Caco-2 (cell line): Measurements from ENCODE around the gene CDK17. TPM values are rescaled to one million over a fixed set of nuclear protein-coding genes. Genes with fewer than 3 reads are reported as not detected.

Experiments
- BruUV-seq: library from RNA; stranded (reverse); fragments of 400-500 nt; replicated peaks from 2 replicates; lab custom pipeline; 2021; lab: Mats Ljungman, UMichigan
- CTCF ChIA-PET: fragments of 300-600 bp; sonication (Branson Sonifier 250); formaldehyde crosslinking; loops from one replicate; lab custom pipeline; 2022; ENCODE audit warnings: antibody characterized with exemption; lab: Charles Lee
- POLR2A ChIA-PET: fragments of 300-600 bp; sonication (Branson Sonifier 250); formaldehyde crosslinking; loops from one replicate; lab custom pipeline; 2022; ENCODE audit warnings: antibody characterized with exemption; lab: Charles Lee
- DNase-seq, 2 experiments: peaks; one replicate each; pipeline versions ENCODE4 v3.0.0 to v3.0.0-alpha.2; 2020 to 2022
- H3K27me3 ChIP-seq: replicated peaks from 2 replicates; pipeline ENCODE4 v1.6.0; 2011; ENCODE audit warnings: low read length; ENCODE audit not compliant: control insufficient read depth, insufficient read depth
- H3K36me3 ChIP-seq: 2 replicates; pipeline ENCODE4 v1.5.1; 2011; ENCODE audit warnings: low read length; ENCODE audit not compliant: control insufficient read depth, insufficient read depth
- H3K4me1 ChIP-seq: fragments of 250-450 bp; sonication (Bioruptor Pico); 2 replicates; pipeline ENCODE4 v1.5.1; 2020; ENCODE audit warnings: mild to moderate bottlenecking
- H3K4me3 ChIP-seq: 2 replicates; pipeline ENCODE4 v1.5.1; 2011; ENCODE audit warnings: low read depth, mild to moderate bottlenecking, control low read depth, low read length
- H3K9me3 ChIP-seq: fragments of 250-450 bp; sonication (Bioruptor Pico); 2 replicates; pipeline ENCODE4 v1.5.1; 2020; ENCODE audit warnings: mild to moderate bottlenecking, moderate library complexity
- H3K27ac Mint-ChIP-seq: one replicate; pipeline ENCODE4 v1.8.0; 2022; ENCODE audit warnings: mixed read lengths; ENCODE audit not compliant: unreplicated experiment
- H3K27me3 Mint-ChIP-seq: one replicate; pipeline ENCODE4 v1.8.0; 2022; ENCODE audit warnings: mixed read lengths; ENCODE audit not compliant: insufficient read depth, unreplicated experiment
- H3K36me3 Mint-ChIP-seq: one replicate; pipeline ENCODE4 v1.8.0; 2022; ENCODE audit warnings: mild to moderate bottlenecking, mixed read lengths; ENCODE audit not compliant: insufficient read depth, unreplicated experiment
- H3K4me1 Mint-ChIP-seq: one replicate; pipeline ENCODE4 v1.8.0; 2022; ENCODE audit warnings: low read depth, mixed read lengths; ENCODE audit not compliant: unreplicated experiment
- H3K4me3 Mint-ChIP-seq: one replicate; pipeline ENCODE4 v1.8.0; 2022; ENCODE audit warnings: mild to moderate bottlenecking, moderate library complexity, mixed read lengths; ENCODE audit not compliant: unreplicated experiment
- H3K9me3 Mint-ChIP-seq: one replicate; pipeline ENCODE4 v1.8.0; 2022; ENCODE audit warnings: mixed read lengths; ENCODE audit not compliant: unreplicated experiment
- CTCF ChIP-seq, 2 experiments: fragments of 200-600 bp in 1 of 2; IDR thresholded peaks; 1 replicate in 1 of 2; 2 replicates in 1 of 2; pipeline versions ENCODE4 v1.5.1 to v1.8.0; 2011 to 2022; ENCODE audit warnings: antibody characterized with exemption in 1 of 2, control low read depth in 1 of 2, inconsistent platforms in 1 of 2, low read depth in 1 of 2, low read length in 1 of 2, mild to moderate bottlenecking in 1 of 2, moderate library complexity in 1 of 2; ENCODE audit not compliant: insufficient read depth in 1 of 2, severe bottlenecking in 1 of 2, unreplicated experiment in 1 of 2
- intact Hi-C: fragments of 100-400 bp; cut with micrococcal nuclease; formaldehyde crosslinking; loops from one replicate; pipeline ENCODE4 v1.10.0; 2022; ENCODE audit not compliant: unreplicated experiment
- total RNA-seq: library from RNA; stranded (reverse); gene quantifications from 2 replicates; pipeline ENCODE4 v1.2.3, GENCODE V29; 2022

Gene CDK17
- total RNA-seq, 1 experiment from 2014 or later = 11.7 TPM

- Histone ChIP-seq H3K9me3 (no peaks in the 10 kb centered on the region), H3K4me1 (no peaks in the 10 kb centered on the region), H3K27me3 (no peaks in the 10 kb centered on the region), H3K36me3 (no peaks in the 10 kb centered on the region), H3K4me3 (no peak overlapping the region)
- ChIA-PET CTCF (no interaction called here), POLR2A (no interaction called here)
- BruUV-seq = no TSS peak
- Mint-ChIP-seq H3K4me1 (no peaks in the 10 kb centered on the region), H3K27me3 (no peaks in the 10 kb centered on the region), H3K9me3 (no peaks in the 10 kb centered on the region), H3K27ac (no peak overlapping the region), H3K36me3 (no peaks in the 10 kb centered on the region), H3K4me3 (no peak overlapping the region)
- intact Hi-C loops = no loop called here
- no peak for TF ChIP-seq CTCF (IDR thresholded peaks at IDR 0.05; ENCODE audit: insufficient read depth in 1 of 2, low read depth in 1 of 2, low read length in 1 of 2, severe bottlenecking in 1 of 2, unreplicated experiment in 1 of 2)
- DNase-seq = no peak
These were observed 73.5 kb downstream of the CDK17 start for GRCh38 chr12:96326628-96327227.

GRCh38 chr12:96323906-96324305 lies 76.3 kb downstream of the CDK17 start:
- ChIA-PET CTCF (no interaction called here), POLR2A (no interaction called here)
- Mint-ChIP-seq H3K4me3 (no peak overlapping the region), H3K27ac (no peak overlapping the region), H3K27me3 (no peaks in the 10 kb centered on the region), H3K36me3 (no peaks in the 10 kb centered on the region), H3K9me3 (no peaks in the 10 kb centered on the region), H3K4me1 (no peaks in the 10 kb centered on the region)
- no peak for DNase-seq
- BruUV-seq = no TSS peak
- Histone ChIP-seq H3K27me3 (no peaks in the 10 kb centered on the region), H3K4me1 (no peaks in the 10 kb centered on the region), H3K9me3 (no peaks in the 10 kb centered on the region), H3K36me3 (no peaks in the 10 kb centered on the region), H3K4me3 (no peak overlapping the region)
- intact Hi-C loops = no loop called here
- no peak for TF ChIP-seq CTCF (IDR thresholded peaks at IDR 0.05; ENCODE audit: insufficient read depth in 1 of 2, low read depth in 1 of 2, low read length in 1 of 2, severe bottlenecking in 1 of 2, unreplicated experiment in 1 of 2)

- intact Hi-C loops = no loop called here
- ChIA-PET POLR2A (no interaction called here), CTCF (no interaction called here)
- Mint-ChIP-seq H3K4me3 (no peak overlapping the region), H3K9me3 (no peaks in the 10 kb centered on the region), H3K36me3 (no peaks in the 10 kb centered on the region), H3K27me3 (no peaks in the 10 kb centered on the region), H3K4me1 (no peaks in the 10 kb centered on the region), H3K27ac (no peak overlapping the region)
- H3K9me3 ChIP-seq = no peaks in the 10 kb centered on the region
- H3K36me3 ChIP-seq = no peaks in the 10 kb centered on the region
- H3K4me1 ChIP-seq = no peaks in the 10 kb centered on the region
- no peak overlapping the region for H3K4me3 ChIP-seq
- BruUV-seq = no TSS peak
- DNase-seq = no peak
- no peaks in the 10 kb centered on the region for H3K27me3 ChIP-seq
- TF ChIP-seq CTCF (IDR thresholded peaks at IDR 0.05; ENCODE audit: insufficient read depth in 1 of 2, low read depth in 1 of 2, low read length in 1 of 2, severe bottlenecking in 1 of 2, unreplicated experiment in 1 of 2) = no peak
These were observed 77.5 kb downstream of the CDK17 start for GRCh38 chr12:96322720-96323119.
